HepG2 (cell line): ENCODE measurements around the gene RPS6KC1.

Experiments used
- BCL3 ChIP-seq: sonication (generic); formaldehyde crosslinking; IDR thresholded peaks from 2 replicates; pipeline ENCODE4 v1.5.1; 2020; ENCODE audit warnings: mild to moderate bottlenecking, missing genetic modification reagents, moderate library complexity
- CTCF ChIP-seq: sonication (generic); formaldehyde crosslinking; IDR thresholded peaks from 2 replicates; pipeline ENCODE4 v1.5.0; 2020; ENCODE audit warnings: mild to moderate bottlenecking, missing genetic modification reagents, moderate library complexity
- MAFF ChIP-seq: IDR thresholded peaks from 2 replicates; pipeline ENCODE4 v1.6.1; 2011; ENCODE audit warnings: low read depth, low read length, improper control_type of control experiment
- POLR2A ChIP-seq, 2 experiments: IDR thresholded peaks; 2 replicates each; pipeline ENCODE4 v1.6.1; 2011; ENCODE audit warnings: low read depth in 2 of 2, low read length in 2 of 2, mild to moderate bottlenecking in 1 of 2, moderate library complexity in 1 of 2; ENCODE audit not compliant: insufficient read depth in 1 of 2
- SOX6 ChIP-seq, 2 experiments: fragments of 450-650 bp in 1 of 2; sonication (generic) in 1 of 2; formaldehyde crosslinking in 1 of 2; IDR thresholded peaks; 2 replicates each; pipeline versions ENCODE4 v1.4.0 to v1.6.1; 2017 to 2020; ENCODE audit warnings: antibody characterized with exemption in 1 of 2, mild to moderate bottlenecking in 1 of 2, missing genetic modification reagents in 1 of 2
- ZKSCAN8 ChIP-seq: IDR thresholded peaks from 2 replicates; pipeline ENCODE4 v1.6.1; 2016; ENCODE audit warnings: borderline replicate concordance, missing genetic modification reagents, missing compliant biosample characterization

- TF ChIP-seq BCL3 (CRISPR knock-in tag) (no peak), SOX6 (IDR thresholded peaks at IDR 0.05) (no peak), SOX6 (CRISPR knock-in tag; IDR thresholded peaks at IDR 0.05) (no peak), CTCF (no peak), ZKSCAN8 (CRISPR knock-in tag) (no peak), MAFF (no peak), POLR2A (IDR thresholded peaks at IDR 0.05; ENCODE audit: insufficient read depth in 1 of 2, low read depth in 2 of 2, low read length in 2 of 2) (no peak)
Measured at GRCh38 chr1:213201380-213202155, 150.5 kb downstream of the RPS6KC1 start.
